GDM1 (cell line): ENCODE results near the gene KCNIP1.

Experiments used
- DNase-seq: peaks from one replicate; lab custom pipeline; 2025; lab: John Stamatoyannopoulos, UW

The KCNIP1 gene

GRCh38 chr5:170629566-170630175 is 125.9 kb downstream of the KCNIP1 start:
- no peak for DNase-seq

GRCh38 chr5:170630226-170630625 is 126.4 kb downstream of the KCNIP1 start:
- no peak for DNase-seq

GRCh38 chr5:170630711-170631141 is 126.9 kb downstream of the KCNIP1 start:
- DNase-seq: no peak

- no peak for DNase-seq
Observed at GRCh38 chr5:170631466-170632195, 127.8 kb downstream of the KCNIP1 start.

GRCh38 chr5:170632266-170632984 is 128.6 kb downstream of the KCNIP1 start:
- DNase-seq: no peak

GRCh38 chr5:170632985-170633234 is 129.1 kb downstream of the KCNIP1 start:
- peak; percentile 67 for DNase-seq

GRCh38 chr5:170633235-170634081 is 129.6 kb downstream of the KCNIP1 start:
- DNase-seq: peak; percentile 59

GRCh38 chr5:170634256-170634990 is 130.6 kb downstream of the KCNIP1 start:
- DNase-seq: no peak

- DNase-seq: no peak
Observed at GRCh38 chr5:170635706-170636105, 131.9 kb downstream of the KCNIP1 start.

GRCh38 chr5:170636206-170636605 is 132.4 kb downstream of the KCNIP1 start:
- DNase-seq: no peak

GRCh38 chr5:170636801-170637477 is 133.1 kb downstream of the KCNIP1 start:
- no peak for DNase-seq

GRCh38 chr5:170638051-170638450 is 134.2 kb downstream of the KCNIP1 start:
- no peak for DNase-seq

- DNase-seq: peak; percentile 24
Observed at GRCh38 chr5:170638454-170639220, 134.8 kb downstream of the KCNIP1 start.

GRCh38 chr5:170639221-170639925 is 135.6 kb downstream of the KCNIP1 start:
- DNase-seq: no peak

- DNase-seq: no peak
Observed at GRCh38 chr5:170640731-170641588, 137.1 kb downstream of the KCNIP1 start.

GRCh38 chr5:170641589-170642031 is 137.8 kb downstream of the KCNIP1 start:
- no peak for DNase-seq

- no peak for DNase-seq
Observed at GRCh38 chr5:170642066-170642735, 138.4 kb downstream of the KCNIP1 start.
